ENCODE results near the gene ATXN7L2.
A peak's percentile ranks its signal among the peaks of the same experiment; 100 is the strongest.

ATXN7L2 gene

DNA sequence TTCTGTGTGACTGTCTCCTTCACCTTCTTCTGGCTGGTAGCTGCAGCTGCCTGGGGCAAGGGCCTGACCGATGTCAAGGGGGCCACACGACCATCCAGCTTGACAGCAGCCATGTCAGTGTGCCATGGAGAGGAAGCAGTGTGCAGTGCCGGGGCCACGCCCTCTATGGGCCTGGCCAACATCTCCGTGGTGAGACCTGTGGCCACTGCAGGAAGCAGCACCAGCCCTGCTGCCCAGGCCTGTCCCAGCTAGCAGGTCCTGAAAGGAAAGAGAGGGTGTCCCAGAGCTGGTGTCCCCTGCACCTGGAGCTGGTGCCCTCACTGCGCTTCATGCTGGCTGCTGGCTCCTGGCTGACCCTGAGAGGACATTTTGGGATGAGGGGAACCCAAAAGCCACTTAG lies 5.9 kb upstream of the ATXN7L2 start:
- DNase-seq (ENCODE audit: low read depth) = no peak

DNA sequence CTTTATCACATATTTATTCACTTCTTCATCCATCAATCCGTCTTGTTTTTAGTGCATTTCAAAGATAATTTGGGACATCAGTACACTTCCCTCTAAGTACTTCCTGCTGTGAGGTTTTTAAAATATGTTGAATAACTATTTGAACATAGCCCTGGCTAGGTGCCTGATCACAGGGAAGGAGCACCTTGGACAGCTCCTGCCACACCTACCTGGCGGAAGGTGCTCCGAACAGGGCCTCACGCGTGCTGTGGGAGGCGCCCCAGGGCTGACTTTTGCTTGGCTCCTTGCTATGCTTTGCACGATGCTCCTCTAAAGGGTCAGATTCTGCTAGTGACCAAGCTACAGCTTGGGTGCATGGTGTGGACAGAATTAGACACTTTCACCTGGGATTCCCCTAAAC lies 4.9 kb upstream of the ATXN7L2 start:
- DNase-seq (ENCODE audit: low read depth) = no peak

DNA sequence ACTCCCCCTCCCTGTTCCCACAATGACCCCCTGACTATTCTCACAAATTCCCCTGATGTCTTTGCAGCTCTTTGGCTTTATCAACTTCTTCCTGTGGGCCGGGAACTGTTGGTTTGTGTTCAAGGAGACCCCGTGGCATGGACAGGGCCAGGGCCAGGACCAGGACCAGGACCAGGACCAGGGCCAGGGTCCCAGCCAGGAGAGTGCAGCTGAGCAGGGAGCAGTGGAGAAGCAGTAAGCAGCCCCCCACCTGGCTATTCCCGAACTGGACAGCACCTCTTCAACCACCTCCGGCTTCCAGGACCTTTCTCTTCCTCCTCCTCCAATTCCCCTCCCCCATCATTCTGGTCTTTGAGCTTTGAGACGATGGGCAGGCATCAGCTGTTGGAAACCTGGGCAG lies 4.4 kb upstream of the ATXN7L2 start:
- no peak for DNase-seq (ENCODE audit: low read depth)

DNA sequence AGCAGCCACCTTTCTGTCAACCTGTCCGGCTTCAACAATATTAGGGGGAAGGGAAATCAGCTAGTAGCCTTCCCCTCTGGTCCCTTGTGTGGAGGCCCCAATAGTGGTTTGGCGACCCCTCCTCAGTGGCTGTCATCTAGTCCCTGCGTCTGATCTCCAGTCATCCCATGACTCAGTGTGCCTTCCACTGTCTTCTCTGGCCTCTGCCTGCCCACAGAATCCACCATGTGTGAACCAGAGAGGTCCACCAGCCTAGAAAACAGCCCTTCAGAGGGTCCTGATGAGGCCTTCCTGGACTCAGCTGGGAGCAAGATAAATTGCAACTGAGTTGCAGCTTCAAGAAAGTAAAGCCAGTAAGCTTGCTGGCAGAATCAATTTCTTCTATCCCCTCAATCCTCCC lies 3.8 kb upstream of the ATXN7L2 start:
- DNase-seq (ENCODE audit: low read depth) = no peak

DNA sequence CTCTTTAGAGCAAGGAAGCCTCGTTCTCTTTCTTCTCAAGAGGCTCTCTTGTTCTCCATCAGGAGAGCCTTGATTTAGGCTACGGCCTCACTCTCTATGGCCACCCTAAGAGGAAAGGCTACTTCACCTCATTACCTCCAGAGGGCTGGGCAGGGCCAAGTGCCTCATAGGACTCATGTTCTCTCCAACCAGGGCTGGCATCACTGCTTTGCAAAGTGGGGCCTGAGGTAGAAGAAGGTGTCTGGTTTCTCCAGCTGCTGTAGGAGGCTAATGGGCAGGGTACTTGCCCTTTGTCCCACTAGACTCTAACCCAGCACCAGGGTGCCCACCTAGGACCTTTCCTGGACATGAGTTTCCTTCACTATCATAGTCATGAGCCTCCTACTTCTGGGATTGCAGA lies 2.1 kb upstream of the ATXN7L2 start:
- no peak for DNase-seq (ENCODE audit: low read depth)

DNA sequence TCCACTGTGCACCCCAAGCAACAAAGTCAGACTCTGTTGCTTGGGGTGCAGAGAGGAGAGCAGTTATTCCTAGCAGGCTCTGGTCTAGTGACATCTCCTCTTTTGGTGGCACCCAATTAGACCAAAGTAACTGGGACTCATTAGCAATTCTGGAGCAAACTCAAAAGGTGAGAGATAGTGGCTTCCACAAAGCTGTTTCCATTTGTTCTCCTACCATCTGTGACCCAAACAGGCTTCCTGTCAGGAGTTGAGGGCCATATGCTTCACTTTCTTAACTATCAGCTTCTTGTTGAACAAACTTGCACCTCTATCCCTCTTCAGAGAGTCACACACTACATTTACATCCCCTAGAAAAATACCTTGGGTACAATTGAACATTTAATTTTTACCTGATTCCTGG lies 1.5 kb upstream of the ATXN7L2 start:
- no peak for DNase-seq (ENCODE audit: low read depth)

DNA sequence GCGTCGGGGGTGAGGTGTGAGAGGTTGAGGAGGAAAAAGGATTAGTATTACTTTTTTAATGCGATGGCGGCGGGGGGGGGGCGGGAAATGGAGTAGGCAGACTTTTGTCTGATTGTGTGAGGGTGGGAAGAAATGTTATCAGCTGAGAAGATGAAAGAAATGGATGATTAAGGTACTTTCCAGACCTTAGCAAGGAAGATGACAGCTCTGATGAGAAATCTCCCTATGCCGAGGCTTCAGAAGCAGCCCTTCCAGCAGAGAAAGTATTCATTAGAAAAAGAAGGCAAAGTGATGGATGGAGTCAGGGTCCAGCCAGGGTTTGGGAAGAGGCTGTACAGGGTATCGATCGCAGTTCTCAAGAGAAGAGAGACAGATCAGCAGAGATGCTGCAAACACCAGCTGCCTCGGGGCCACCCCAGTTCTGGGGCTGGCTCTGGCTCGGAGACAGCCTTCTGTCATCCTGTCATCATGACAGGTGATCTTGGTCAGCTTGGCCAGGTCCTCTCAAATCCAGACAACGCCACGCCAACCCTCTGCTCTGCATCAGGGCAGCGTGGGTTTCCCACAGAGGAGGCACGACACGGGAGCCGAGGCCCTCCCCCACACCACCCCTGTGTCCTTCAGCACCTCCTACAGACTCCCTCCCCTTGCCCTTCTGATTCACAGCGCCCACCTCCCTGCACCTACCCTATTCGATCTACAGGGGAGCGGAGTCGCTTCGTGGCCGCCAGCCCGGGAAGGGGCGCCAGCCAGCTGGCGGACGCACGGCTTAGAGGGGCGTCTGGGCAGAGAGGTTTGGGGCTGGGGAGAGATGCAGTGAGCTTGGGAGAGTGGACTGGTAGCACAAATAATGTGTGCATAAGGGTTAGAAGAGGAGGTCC lies 674 bp upstream of the ATXN7L2 start:
- DNase-seq (ENCODE audit: low read depth) = no peak

DNA sequence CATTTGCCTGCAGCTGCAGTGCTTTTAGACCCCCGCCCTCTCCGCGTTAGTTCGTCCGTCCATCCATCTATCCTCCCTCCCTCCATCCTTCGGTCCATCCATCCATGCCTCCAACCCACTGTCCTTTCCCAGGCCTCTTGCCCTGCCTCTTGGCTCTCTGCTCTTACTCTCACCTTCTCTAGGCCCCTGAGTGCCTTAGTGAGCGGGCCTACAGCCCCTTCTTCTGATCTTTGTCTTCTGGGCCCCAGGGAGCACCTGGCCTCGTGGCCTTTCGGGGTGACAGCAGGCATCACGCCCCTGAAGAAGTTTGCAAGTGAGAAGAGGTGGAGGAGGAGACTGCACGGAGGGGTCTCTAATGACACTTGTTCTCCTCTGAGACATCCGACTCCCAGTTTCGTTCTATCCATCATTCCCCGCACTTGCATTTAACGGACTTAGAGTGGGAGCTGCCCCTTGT lies 842 bp downstream of the ATXN7L2 start:
- DNase-seq (ENCODE audit: low read depth) = no peak

DNA sequence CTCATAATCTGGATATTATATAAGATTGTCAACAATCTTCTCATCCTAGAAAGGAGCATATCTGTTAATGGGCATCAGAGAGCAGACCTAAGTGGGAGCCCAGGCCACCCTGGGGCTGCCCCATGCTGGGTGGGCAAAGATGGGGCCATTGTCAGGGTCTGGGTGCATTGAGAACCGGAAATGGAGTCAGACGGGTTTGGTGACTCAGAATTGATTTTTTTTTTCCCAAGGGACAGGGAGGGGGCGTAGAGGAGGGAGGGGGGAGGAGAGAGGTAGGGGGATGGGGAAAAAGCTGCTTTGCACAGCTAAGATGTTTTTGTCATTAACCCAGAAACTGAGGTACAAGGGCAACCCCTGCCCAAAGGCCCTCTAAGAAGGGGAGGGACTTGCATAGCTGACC lies 1.3 kb downstream of the ATXN7L2 start:
- DNase-seq (ENCODE audit: low read depth) = no peak

DNA sequence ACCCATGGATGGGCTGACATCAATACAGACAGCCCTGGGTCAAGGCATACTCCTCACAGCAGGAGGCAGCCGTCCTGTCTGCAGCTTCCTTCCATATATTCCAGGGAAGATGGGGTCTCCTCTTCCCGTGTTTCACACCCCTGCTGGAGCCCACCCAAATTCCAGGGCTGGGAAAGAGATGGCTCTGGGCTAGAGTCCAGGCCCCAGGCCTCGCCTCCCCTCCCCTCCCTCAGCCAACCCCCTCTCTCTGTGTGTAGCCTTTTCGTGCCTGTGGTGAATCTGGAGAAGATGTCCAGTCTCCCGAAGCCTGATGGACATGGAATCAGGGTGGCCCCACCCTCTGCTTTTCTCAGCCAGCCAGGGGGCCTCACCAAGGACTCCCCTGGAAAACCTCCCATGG lies 3.6 kb downstream of the ATXN7L2 start:
- DNase-seq (ENCODE audit: low read depth) = no peak

DNA sequence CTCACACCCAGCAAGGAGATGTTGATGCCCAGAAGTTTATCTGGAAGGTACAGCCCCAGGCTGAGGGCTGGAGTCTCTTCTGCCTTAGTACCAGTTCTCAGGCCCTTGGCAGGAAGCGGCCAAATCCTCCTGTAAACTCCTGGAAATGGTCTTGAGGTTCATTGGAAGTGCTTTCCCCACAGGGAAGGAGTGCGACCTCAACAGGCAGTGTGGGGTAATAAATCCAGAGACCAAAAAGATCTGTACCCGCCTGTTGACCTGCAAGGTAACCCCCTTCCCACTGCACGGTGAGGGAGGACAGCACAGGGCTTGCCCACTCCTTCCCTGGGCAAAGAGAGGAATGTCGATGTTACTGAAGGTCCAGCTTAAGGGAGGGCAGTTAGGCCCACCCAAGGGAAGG lies 4.5 kb downstream of the ATXN7L2 start:
- no peak for DNase-seq (ENCODE audit: low read depth)

DNA sequence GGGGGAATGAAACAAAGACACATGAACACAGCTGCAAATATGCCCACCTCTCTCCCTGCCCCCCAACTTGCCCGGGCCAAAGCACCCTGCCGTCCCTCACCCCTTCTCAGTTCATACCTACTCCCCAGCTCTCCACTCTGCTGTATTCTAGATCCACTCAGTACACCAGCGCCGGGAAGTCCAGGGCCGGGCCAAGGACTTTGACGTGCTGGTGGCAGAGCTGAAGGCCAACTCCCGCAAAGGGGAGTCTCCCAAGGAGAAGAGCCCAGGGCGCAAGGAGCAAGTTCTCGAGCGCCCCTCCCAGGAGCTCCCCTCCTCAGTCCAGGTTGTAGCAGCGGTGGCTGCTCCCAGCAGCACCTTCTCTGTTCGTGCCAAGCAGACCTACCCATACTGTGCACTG lies 5.0 kb downstream of the ATXN7L2 start:
- DNase-seq (ENCODE audit: low read depth) = no peak

DNA sequence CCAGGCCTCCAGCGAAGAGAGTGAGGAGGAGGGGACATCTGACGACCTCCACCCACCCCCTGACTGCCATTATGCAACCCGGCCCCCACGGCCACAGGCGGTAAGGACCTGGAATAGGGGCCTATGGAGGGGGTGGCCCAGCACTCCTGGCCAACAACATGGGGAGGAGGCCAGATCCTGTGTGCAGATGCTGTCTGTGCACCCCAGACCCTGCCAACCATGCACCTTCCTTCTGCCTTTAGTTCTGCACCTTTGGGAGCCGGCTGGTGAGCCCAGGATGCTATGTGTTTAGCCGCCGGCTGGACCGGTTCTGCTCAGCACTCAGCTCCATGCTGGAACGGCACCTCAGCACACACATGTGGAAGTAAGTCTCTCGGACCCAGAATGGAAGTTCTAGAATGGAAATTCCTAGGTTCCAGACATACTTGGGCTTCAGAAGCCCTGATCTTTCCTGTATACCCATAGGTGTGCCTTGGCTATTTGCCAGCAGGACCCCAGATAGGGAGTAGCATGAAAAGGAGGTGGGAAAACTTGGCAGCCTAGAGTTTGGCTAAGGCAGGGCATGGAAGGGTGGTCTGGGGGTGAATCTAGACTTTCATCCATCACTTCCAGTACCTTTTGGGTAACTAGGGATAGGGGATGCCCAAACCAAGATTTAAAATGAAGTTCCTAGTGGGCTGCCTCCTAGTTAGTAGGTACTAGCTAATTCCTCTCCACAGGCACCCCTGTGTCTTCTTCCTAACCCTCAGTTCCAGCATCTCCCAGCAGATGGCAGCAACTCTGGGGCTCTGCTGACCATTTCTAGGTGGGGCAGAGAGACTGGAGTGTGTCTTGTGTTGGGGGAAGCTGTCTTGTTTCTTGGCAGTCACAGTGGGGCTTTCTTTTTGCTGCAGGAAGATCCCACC lies 6.6 kb downstream of the ATXN7L2 start:
- DNase-seq (ENCODE audit: low read depth) = peak; percentile 47

DNA sequence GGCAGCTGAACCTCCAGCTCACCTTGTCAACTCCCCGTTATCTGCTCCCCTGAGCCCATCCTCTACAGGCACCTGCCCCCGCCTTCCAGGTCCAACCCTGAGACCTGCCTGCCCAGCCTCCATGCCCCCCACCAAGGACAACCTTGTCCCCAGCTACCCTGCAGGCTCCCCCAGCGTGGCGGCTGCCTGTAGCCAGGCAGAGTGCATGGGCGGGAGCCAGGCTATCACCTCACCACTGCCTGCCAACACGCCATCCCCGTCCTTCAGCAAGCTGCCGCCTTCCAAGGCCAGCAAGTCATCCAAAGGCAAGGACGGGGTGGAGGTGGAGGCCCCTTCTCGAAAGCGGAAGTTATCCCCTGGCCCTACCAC lies 7.2 kb downstream of the ATXN7L2 start:
- no peak for DNase-seq (ENCODE audit: low read depth)

DNA sequence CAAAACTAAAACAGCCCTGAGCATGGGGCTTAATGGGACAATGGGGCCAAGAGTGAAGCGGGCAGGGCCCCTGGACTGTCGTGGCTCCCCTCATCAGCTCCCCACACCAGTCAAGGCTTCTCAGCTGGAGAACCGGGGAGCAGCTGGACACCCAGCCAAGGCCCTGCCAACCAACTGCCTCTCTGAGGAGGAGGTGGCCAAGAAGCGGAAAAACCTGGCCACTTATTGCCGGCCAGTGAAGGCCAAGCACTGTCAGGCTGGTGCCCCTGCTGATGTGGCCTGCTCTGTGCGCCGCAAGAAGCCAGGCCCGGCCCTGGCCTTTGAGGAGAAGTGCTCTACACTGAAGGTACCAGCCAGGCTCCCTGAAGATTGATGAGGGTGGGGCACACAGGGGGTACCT lies 7.7 kb downstream of the ATXN7L2 start:
- no peak for DNase-seq (ENCODE audit: low read depth)

DNA sequence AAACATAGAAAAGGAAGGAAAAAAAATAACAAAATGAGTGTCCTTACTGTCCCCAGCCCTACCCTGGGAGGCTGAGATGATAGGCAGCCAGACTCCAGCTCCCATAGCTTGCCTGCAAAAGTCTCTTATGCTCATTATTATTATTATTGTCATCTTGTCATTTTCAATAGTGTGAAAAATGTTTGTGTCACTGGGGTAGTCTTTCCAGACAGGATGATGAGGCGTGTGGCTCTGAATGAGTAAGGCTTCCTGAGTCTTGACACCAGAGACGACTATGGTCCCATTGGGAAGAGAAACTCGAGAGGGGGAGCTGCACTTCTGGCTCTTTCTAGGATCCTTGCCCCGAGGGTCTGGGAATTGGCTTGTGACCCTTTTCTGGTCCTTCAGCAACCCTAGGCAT lies 9.1 kb downstream of the ATXN7L2 start:
- DNase-seq (ENCODE audit: low read depth) = no peak

DNA sequence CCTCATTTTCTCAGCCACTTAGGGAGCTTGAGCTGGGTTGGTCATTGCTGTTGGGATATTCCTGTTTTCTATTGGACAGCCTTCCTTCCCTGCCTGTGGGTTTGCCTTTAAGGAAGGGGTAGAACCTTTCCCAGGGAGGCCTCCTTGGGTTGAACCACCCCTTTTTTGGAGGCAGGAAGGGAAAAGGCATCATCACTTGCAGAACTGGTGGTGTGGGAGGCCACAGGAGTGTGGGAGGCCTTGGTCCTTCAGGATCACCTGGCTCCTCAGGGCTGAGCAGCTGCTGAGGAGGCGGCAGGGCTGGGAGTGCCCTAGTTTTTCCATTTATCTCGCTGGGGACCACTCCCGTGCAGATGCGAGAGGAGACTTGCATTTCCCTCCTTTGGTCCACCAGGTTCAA lies 9.5 kb downstream of the ATXN7L2 start:
- no peak for DNase-seq (ENCODE audit: low read depth)

DNA sequence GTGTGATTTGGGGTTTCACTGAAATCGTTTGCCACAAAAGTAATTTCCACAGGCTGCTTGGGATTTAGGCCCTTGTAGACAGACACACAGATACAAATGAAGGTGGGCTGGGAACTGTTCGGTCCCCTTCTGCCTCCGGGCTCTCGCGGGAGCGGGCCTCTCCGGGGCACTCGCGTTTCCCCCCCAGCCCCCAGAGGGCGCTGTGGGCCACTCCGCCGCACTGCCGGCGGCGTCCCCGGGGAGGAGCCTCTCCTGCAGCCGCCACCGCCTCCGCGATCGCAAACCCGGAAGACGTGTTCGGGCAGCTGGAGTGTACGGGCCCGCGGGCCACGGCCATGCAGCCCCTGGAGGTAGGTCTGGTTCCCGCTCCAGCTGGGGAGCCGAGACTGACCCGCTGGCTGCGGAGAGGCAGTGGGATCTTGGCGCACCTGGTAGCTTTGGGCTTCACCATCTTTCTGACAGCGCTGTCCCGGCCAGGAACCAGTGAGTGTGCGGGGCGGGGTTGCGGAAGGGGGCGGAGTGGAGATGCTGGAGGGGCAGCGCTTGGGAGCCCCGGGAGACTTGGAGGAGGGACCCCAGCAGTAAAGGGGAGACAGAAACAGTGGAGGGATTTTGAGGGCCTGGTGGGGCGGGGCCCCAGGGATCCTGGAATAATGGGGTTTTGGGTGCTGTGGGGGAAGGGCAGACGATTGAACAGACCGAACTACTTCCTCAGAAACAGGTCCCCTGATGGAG lies 10.3 kb downstream of the ATXN7L2 start, which contains the start of gene CYB561D1:
CYB561D1 (plus strand) TSS at position 290 of the 735 bp plus-strand sequence; CDS start at position 336, 46 bp downstream.
- peak; percentile 47 for DNase-seq (ENCODE audit: low read depth)

DNA sequence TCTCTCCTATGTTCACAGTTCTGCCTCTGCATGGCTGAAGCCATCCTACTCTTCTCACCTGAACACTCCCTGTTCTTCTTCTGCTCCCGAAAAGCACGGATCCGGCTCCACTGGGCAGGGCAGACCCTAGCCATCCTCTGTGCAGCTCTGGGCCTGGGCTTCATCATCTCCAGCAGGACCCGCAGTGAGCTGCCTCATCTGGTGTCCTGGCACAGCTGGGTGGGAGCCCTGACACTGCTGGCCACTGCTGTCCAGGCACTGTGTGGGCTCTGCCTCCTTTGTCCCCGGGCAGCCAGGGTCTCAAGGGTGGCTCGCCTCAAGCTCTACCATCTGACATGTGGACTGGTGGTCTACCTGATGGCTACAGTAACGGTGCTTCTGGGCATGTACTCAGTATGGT lies 12.0 kb downstream of the ATXN7L2 start:
- no peak for DNase-seq (ENCODE audit: low read depth)

DNA sequence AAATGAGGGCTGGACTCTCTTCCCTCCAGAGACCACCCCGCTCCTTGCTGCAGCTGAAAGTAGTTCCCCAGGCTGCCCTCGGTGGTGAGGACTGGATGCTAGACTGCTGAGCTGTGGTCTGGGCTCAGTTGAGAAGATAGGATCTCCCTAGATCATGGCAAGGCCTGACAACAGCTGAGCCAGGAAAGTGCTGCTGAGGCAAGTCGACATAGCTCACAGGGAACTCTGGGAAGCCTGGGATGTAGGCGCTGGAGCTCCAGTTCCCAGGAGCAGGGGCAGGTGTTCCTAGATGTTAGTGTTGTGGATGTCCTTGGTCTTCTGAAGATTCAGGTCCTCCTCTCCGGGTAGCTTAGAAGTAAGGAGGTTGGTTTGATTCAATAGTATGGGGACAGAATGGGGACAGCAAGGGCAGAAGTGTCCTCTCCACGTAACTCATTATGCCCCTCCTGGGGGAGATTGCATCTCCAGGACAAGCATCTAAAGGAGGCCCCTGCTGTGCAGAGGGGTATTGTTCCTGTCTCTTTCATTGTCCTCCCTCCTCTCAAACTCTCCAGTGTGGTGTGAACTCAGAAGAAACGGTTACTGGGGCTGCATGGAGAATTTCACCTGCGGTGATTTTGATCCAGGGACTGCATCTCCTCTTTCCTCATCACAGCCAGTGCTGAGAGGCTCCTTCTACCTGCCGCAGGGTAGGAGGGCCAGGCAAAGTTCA lies 13.9 kb downstream of the ATXN7L2 start:
- DNase-seq (ENCODE audit: low read depth) = no peak

DNA sequence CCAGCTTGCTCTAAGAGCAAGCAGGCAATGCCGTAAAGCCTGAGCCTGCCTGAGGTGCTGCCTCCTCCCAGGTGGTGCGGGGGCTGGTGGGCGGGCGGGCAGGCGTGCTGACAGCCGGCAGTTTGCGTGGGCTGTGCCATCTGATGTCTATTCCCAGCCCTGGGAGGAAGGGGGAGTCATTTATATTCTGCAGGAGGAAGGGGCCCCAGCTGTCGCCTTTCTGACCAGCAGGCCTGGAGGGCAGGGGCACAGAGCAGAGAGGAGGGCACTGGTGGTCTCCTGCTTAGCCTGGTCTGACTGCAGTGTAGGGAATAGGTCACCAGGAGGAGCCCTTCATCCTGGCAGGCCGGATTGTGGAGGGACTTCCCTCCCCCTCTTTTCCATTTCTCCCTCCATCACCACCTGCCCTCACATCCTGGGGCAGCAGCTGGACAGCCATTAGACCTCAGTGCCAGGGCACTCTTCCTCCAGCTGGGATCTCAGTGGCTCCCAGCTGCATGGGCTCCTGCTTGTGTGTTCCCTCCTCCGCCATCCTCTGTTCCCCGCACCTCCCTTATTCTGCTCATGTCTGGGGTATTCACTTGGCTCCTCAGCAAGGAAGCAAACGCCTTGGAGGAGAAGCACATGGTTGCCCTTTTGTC lies 14.6 kb downstream of the ATXN7L2 start:
- DNase-seq (ENCODE audit: low read depth) = no peak

All from fibroblast of the conjunctiva (primary cell).